ENCODE measurements around the gene SH3BP4. TPM values are rescaled to one million over a fixed set of nuclear protein-coding genes. Genes with fewer than 3 reads are reported as not detected.

Gene SH3BP4
- total RNA-seq, 1 donor from 2014 or later = 53.4 TPM

DNA sequence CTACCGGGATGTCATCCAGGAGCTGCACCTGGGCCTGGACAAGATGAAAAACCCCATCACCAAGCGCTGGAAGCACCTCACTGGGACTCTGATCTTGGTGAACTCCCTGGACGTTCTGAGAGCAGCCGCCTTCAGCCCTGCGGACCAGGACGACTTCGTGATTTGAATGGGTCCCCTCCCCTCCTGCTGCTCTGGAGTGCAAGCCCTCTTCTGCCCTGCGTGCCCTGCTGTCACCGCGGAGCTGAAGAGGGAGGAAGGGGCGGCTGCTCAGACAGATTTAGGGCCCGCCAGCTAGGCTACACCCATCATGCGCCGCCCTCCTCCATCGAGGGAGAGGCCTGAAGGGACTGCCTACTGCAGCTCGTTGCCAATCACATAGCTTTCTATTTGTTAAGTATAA lies 101.8 kb downstream of the SH3BP4 start:
- peaks cover 42% of the 10 kb centered on the region for H3K36me3 Mint-ChIP-seq

GRCh38 chr2:235054475-235054874 lies 102.7 kb downstream of the SH3BP4 start:
- H3K4me3 Mint-ChIP-seq = no peak overlapping the region
- DNase-seq (ENCODE audit: low spot score) = no peak

More for the DNA sequence above, 101.8 kb downstream of the SH3BP4 start:
- peak overlapping the region; percentile 58 for H3K27ac ChIP-seq
- H3K27me3 ChIP-seq = no peaks in the 10 kb centered on the region
- DNase-seq (ENCODE audit: low spot score) = no peak
- no peaks in the 10 kb centered on the region for H3K36me3 ChIP-seq
- H3K9ac ChIP-seq = no peak overlapping the region
- peaks cover 13% of the 10 kb centered on the region for H3F3A ChIP-seq (ENCODE audit: low read depth)
- Mint-ChIP-seq H3K27me3 (ENCODE audit: insufficient read depth, low read depth) (no peaks in the 10 kb centered on the region), H3K27ac (no peak overlapping the region), H3K9me3 (peaks cover 3% of the 10 kb centered on the region), H3K4me3 (no peak overlapping the region), H3K4me1 (peaks cover 27% of the 10 kb centered on the region)
- H4K20me1 ChIP-seq (ENCODE audit: low read depth) = peaks cover 23% of the 10 kb centered on the region
- H3K79me2 ChIP-seq (ENCODE audit: low read depth) = peaks cover 30% of the 10 kb centered on the region
- no peaks in the 10 kb centered on the region for H3K9me3 ChIP-seq (ENCODE audit: low read depth)
- TF ChIP-seq CTCF (IDR thresholded peaks at IDR 0.05) = no peak
- TF ChIP-seq EZH2 (IDR thresholded peaks at IDR 0.05) = no peak
- no peak for TF ChIP-seq EZH2phosphoT487 (IDR thresholded peaks at IDR 0.05)
- no peak overlapping the region for H2AFZ ChIP-seq (replicated peaks)
- H3K4me1 ChIP-seq = peaks cover 22% of the 10 kb centered on the region
- no peak overlapping the region for H3K4me2 ChIP-seq
- no peak overlapping the region for H3K4me3 ChIP-seq

DNA sequence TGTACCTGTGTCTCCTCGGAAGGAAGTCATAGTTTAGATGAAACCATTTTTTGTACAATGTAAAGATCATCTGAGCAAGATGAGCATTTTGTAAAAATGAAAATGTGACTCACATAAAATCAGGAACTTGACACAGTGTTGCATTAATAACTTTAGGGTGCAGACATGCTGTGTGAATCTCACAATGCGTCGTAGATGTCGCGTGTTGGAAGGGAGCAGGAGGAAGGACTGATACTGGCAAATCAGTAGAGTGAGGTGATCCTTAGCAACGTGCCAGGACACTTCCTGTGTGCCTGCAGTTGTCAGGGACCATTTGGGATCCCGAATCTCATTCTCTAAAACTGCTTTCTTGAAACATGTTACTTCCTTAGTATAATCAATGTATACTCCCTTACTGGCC lies 103.1 kb downstream of the SH3BP4 start:
- no peak overlapping the region for H3K27ac Mint-ChIP-seq
- H3K9me3 Mint-ChIP-seq = peaks cover 3% of the 10 kb centered on the region
- Histone ChIP-seq H3K79me2 (ENCODE audit: low read depth) (peaks cover 17% of the 10 kb centered on the region), H3K9me3 (ENCODE audit: low read depth) (no peaks in the 10 kb centered on the region), H3K4me1 (peaks cover 22% of the 10 kb centered on the region), H3K27ac (peak overlapping the region; percentile 58), H3F3A (ENCODE audit: low read depth) (peaks cover 13% of the 10 kb centered on the region), H3K27me3 (no peaks in the 10 kb centered on the region), H3K9ac (no peak overlapping the region), H3K4me3 (no peak overlapping the region), H4K20me1 (ENCODE audit: low read depth) (peaks cover 23% of the 10 kb centered on the region), H3K36me3 (no peaks in the 10 kb centered on the region), H2AFZ (replicated peaks) (no peak overlapping the region), H3K4me2 (no peak overlapping the region)
- H3K4me3 Mint-ChIP-seq = no peak overlapping the region
- peaks cover 21% of the 10 kb centered on the region for H3K4me1 Mint-ChIP-seq
- peaks cover 37% of the 10 kb centered on the region for H3K36me3 Mint-ChIP-seq
- no peak for DNase-seq (ENCODE audit: low spot score)
- TF ChIP-seq EZH2 (IDR thresholded peaks at IDR 0.05) = no peak
- no peak for TF ChIP-seq EZH2phosphoT487 (IDR thresholded peaks at IDR 0.05)
- TF ChIP-seq CTCF (IDR thresholded peaks at IDR 0.05) = no peak
- no peaks in the 10 kb centered on the region for H3K27me3 Mint-ChIP-seq (ENCODE audit: insufficient read depth, low read depth)

More at GRCh38 chr2:235054475-235054874, 102.7 kb downstream of the SH3BP4 start:
- TF ChIP-seq EZH2phosphoT487 (IDR thresholded peaks at IDR 0.05) = no peak
- TF ChIP-seq EZH2 (IDR thresholded peaks at IDR 0.05) = no peak
- no peak for TF ChIP-seq CTCF (IDR thresholded peaks at IDR 0.05)
- Histone ChIP-seq H3K27ac (peak overlapping the region; percentile 58), H2AFZ (replicated peaks) (no peak overlapping the region), H3K4me3 (no peak overlapping the region), H3K27me3 (no peaks in the 10 kb centered on the region), H3K4me2 (no peak overlapping the region), H3K9me3 (ENCODE audit: low read depth) (no peaks in the 10 kb centered on the region), H3F3A (ENCODE audit: low read depth) (peaks cover 13% of the 10 kb centered on the region), H4K20me1 (ENCODE audit: low read depth) (peaks cover 23% of the 10 kb centered on the region), H3K79me2 (ENCODE audit: low read depth) (peaks cover 21% of the 10 kb centered on the region), H3K36me3 (no peaks in the 10 kb centered on the region), H3K9ac (no peak overlapping the region), H3K4me1 (peaks cover 22% of the 10 kb centered on the region)
- Mint-ChIP-seq H3K9me3 (peaks cover 3% of the 10 kb centered on the region), H3K27ac (no peak overlapping the region), H3K27me3 (ENCODE audit: insufficient read depth, low read depth) (no peaks in the 10 kb centered on the region), H3K36me3 (peaks cover 37% of the 10 kb centered on the region), H3K4me1 (peaks cover 21% of the 10 kb centered on the region)

Measured in neural progenitor cell (in vitro differentiated cells).